ENCODE data around the gene GLIPR1L2. TPM values are rescaled to one million over a fixed set of nuclear protein-coding genes. Genes with fewer than 3 reads are reported as not detected.
"Not testable (repeated sequence)": the region's sequence is repeated elsewhere in the genome, so short reads cannot be mapped to it uniquely, and the experiment has no call there.

The GLIPR1L2 gene
- total RNA-seq, 3 donors from 2014 or later (not counting 1 experiment from before 2014, with no cell fraction given) = 0.75 to 1.7 (median 1.6) TPM

DNA sequence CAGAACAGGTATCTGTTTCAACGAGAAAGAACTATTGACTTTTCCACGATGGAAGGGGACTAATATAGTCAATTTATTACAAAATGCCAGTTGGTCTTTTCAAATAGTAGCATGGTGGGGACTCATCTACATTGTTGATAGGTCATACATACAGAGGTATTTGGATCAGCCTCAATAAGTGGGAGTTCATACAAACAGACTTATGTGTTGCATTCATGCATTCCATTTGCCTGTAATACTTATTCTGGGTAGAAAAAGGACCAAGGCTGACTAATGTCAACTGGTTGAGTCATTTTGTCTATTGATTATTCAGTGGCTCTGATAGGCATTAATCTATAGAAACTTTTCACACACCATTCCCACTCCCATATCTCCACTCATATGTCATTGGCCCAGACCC is 48.2 kb downstream of the GLIPR1L2 start:
- intact Hi-C loops (cut with micrococcal nuclease) = loop anchor here (5.0 kb wide), 1 partner anchor 43 kb away; the partner anchor contains the start of gene GLIPR1
- DNase-seq = no peak
- TF ChIP-seq, protein P1, sequence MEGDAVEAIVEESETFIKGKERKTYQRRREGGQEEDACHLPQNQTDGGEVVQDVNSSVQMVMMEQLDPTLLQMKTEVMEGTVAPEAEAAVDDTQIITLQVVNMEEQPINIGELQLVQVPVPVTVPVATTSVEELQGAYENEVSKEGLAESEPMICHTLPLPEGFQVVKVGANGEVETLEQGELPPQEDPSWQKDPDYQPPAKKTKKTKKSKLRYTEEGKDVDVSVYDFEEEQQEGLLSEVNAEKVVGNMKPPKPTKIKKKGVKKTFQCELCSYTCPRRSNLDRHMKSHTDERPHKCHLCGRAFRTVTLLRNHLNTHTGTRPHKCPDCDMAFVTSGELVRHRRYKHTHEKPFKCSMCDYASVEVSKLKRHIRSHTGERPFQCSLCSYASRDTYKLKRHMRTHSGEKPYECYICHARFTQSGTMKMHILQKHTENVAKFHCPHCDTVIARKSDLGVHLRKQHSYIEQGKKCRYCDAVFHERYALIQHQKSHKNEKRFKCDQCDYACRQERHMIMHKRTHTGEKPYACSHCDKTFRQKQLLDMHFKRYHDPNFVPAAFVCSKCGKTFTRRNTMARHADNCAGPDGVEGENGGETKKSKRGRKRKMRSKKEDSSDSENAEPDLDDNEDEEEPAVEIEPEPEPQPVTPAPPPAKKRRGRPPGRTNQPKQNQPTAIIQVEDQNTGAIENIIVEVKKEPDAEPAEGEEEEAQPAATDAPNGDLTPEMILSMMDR (IDR thresholded peaks at IDR 0.05) = no peak
- no peak overlapping the region for H3K4me3 Mint-ChIP-seq
- H3K27me3 ChIP-seq (ENCODE audit: control insufficient read depth, insufficient read depth, low read length) = no peaks in the 10 kb centered on the region
- H3K27ac ChIP-seq (ENCODE audit: low read length) = no peak overlapping the region
- H3K27me3 Mint-ChIP-seq (ENCODE audit: low read depth in 2 of 2) = peaks cover 5 to 6% of the 10 kb centered on the region in 2 donors
- no peak overlapping the region for H3K27ac Mint-ChIP-seq
- peaks cover 6% of the 10 kb centered on the region in 2 donors for H3K4me1 Mint-ChIP-seq
- peaks cover 7% of the 10 kb centered on the region for H3K4me1 ChIP-seq (ENCODE audit: control insufficient read depth, insufficient read depth, low read length)
- H3K36me3 Mint-ChIP-seq = no peaks in the 10 kb centered on the region
- H3K4me3 ChIP-seq (ENCODE audit: low read length) = no peak overlapping the region
- WGBS (ENCODE audit: insufficient coverage) = 100% methylated on average over 2 of the region's 2 CpGs
- no peaks in the 10 kb centered on the region for H3K9me3 ChIP-seq (ENCODE audit: control insufficient read depth, insufficient read depth, low read length)
- H3K9me3 Mint-ChIP-seq = no peaks in the 10 kb centered on the region
- no peaks in the 10 kb centered on the region for H3K36me3 ChIP-seq (ENCODE audit: control insufficient read depth, insufficient read depth, low read length)
- no peak for ATAC-seq

DNA sequence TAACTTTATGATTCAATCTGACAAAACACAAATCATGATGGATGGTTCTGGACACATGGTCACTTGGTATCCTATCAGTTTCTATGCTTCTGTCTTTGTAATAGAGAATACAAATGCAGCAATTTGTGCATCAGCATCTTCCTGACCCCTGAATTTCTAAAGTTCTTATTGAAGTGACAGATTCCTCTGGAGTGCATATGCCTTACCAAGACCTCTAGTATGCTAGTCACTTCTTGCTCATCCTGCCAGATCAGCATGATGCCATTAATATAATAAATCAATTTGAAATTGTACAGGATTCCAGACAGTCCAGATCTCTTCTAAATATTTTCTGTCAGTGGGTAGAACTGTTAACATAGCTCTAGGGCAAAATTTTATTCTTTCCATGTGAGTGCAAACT is 49.0 kb downstream of the GLIPR1L2 start:
- Histone ChIP-seq H3K4me1 (ENCODE audit: control insufficient read depth, insufficient read depth, low read length) (peaks cover 7% of the 10 kb centered on the region), H3K36me3 (ENCODE audit: control insufficient read depth, insufficient read depth, low read length) (no peaks in the 10 kb centered on the region), H3K9me3 (ENCODE audit: control insufficient read depth, insufficient read depth, low read length) (no peaks in the 10 kb centered on the region), H3K27me3 (ENCODE audit: control insufficient read depth, insufficient read depth, low read length) (no peaks in the 10 kb centered on the region), H3K27ac (ENCODE audit: low read length) (no peak overlapping the region), H3K4me3 (ENCODE audit: low read length) (no peak overlapping the region)
- H3K27me3 Mint-ChIP-seq (ENCODE audit: low read depth in 2 of 2) = peaks cover 3 to 5% of the 10 kb centered on the region in 2 donors
- H3K27ac Mint-ChIP-seq = no peak overlapping the region
- DNase-seq = no peak
- TF ChIP-seq, protein P1 (IDR thresholded peaks at IDR 0.05) = no peak
- H3K4me3 Mint-ChIP-seq = no peak overlapping the region
- intact Hi-C loops (cut with micrococcal nuclease) = loop anchor here (5.0 kb wide), 1 partner anchor 42 kb away; the partner anchor contains the start of gene GLIPR1
- no peaks in the 10 kb centered on the region for H3K36me3 Mint-ChIP-seq
- ATAC-seq = no peak
- peaks cover 6% of the 10 kb centered on the region in 2 donors for H3K4me1 Mint-ChIP-seq
- no peaks in the 10 kb centered on the region for H3K9me3 Mint-ChIP-seq

- H3K4me1 Mint-ChIP-seq; intact Hi-C loops (cut with micrococcal nuclease): not testable (repeated sequence)
These were observed 51.0 kb downstream of the GLIPR1L2 start for GRCh38 chr12:75441687-75442449.

DNA sequence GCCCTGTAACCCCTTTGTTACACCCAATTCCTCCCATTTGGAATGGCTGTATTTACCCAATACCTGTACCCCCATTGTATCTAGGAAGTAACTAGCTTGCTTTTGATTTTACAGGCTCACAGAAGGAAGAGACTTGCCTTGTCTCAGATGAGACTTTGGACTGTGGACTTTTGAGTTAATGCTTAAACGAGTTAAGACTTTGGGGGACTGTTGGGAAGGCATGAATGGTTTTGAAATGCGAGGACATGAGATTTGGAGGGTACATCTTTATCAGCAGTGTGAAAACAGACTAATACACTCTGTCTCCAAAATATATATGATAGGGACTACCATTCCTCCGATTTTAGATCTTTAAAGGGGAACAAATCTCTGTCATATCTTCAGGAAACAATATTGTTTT is 51.6 kb downstream of the GLIPR1L2 start:
- H3K27ac ChIP-seq (ENCODE audit: low read length); H3K36me3 ChIP-seq (ENCODE audit: control insufficient read depth, insufficient read depth, low read length); H3K27me3 ChIP-seq (ENCODE audit: control insufficient read depth, insufficient read depth, low read length); DNase-seq; H3K27ac Mint-ChIP-seq; H3K4me1 ChIP-seq (ENCODE audit: control insufficient read depth, insufficient read depth, low read length); H3K9me3 ChIP-seq (ENCODE audit: control insufficient read depth, insufficient read depth, low read length); H3K9me3 Mint-ChIP-seq; H3K36me3 Mint-ChIP-seq; intact Hi-C loops (cut with micrococcal nuclease); H3K4me3 ChIP-seq (ENCODE audit: low read length); ATAC-seq; H3K4me3 Mint-ChIP-seq; H3K4me1 Mint-ChIP-seq; H3K27me3 Mint-ChIP-seq (ENCODE audit: low read depth in 2 of 2): not testable (repeated sequence)
- WGBS (ENCODE audit: insufficient coverage) = 67% methylated on average over 1 of the region's 3 CpGs

More at GRCh38 chr12:75441687-75442449, 51.0 kb downstream of the GLIPR1L2 start:
- not testable (repeated sequence) for H3K9me3 Mint-ChIP-seq; H3K27me3 Mint-ChIP-seq (ENCODE audit: low read depth in 2 of 2); ATAC-seq; H3K36me3 Mint-ChIP-seq; H3K4me1 ChIP-seq (ENCODE audit: control insufficient read depth, insufficient read depth, low read length); H3K4me3 Mint-ChIP-seq; H3K27me3 ChIP-seq (ENCODE audit: control insufficient read depth, insufficient read depth, low read length); H3K27ac Mint-ChIP-seq; DNase-seq; H3K27ac ChIP-seq (ENCODE audit: low read length); H3K9me3 ChIP-seq (ENCODE audit: control insufficient read depth, insufficient read depth, low read length); H3K36me3 ChIP-seq (ENCODE audit: control insufficient read depth, insufficient read depth, low read length); H3K4me3 ChIP-seq (ENCODE audit: low read length)
- WGBS (ENCODE audit: insufficient coverage) = 70% methylated on average over 4 of the region's 4 CpGs

All from natural killer cell (primary cell).